Measurements from ENCODE around the gene GOLGA7B.

GOLGA7B gene

DNA sequence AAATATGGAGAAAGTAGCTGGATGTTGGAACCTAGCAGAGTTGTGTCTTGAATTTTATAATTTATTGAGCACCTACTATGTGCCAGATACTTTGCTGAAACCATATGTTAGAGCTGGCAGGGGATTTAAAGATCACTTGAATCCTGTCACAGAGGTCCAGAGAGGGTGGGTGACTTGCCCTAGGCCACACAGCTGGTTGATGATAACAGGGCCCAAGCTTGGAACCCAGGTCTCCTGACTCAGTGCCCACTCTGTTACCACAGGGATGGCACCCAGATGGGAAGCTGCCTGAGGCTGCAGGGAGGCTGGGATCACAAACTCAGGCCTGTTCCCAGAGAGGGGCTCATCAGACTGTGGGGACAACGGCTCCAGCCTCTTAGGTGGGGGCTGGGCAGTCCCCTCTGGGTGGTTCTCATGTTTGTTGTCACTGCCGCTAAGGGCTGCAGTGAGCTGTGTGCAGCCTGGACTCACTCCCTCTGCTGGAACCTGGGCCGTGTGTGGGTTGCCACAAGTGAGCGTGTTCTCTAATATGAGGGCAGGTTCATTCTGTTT is 18.6 kb downstream of the GOLGA7B start:
- DNase-seq (ENCODE audit: low read depth) = no peak

DNA sequence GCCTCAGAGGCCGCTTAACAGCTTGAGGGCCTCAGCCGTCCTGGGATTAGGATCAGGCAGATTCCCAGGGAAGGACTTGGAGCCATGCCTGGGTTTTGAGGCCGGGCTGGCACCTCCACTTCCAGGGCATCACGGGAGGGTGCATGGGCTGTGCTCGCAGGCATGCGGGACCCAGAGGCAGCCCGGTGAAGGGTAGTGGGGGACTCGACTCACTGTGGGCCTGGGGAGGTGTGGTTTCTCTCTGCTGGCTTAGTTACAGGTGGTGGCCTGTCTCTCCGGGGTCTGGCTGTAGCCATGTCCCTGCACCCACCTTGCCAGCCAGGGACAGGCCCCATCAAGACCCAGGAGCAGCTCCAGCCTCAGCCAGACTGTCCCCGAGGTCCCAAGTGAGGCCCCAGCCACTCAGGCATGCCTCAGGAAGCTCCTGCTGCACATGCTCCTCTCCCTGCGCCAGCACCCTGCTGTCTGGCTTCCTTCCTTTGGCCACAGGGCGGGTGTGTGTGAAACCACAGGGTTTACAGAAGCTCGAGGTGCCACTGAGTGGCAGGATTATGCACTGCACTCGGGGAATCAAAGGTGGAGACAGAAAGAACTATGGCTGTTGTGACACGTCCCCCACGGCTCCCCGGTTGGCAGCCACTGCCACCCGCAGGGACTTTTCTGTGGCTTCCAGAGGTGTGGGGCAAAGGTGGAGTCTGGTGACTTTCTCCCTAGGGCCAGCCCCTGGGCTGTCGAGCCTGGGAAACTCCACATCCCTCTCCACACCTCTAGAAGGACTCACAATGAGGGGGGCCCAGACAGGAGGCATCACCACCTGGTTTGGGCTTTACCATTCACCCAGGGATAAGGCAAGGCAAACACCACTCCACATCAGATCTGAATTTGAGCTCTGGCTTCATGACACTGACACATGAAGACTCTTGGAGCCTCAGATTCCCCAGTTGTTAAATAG is 19.7 kb downstream of the GOLGA7B start:
- DNase-seq (ENCODE audit: low read depth) = peak; percentile 66

DNA sequence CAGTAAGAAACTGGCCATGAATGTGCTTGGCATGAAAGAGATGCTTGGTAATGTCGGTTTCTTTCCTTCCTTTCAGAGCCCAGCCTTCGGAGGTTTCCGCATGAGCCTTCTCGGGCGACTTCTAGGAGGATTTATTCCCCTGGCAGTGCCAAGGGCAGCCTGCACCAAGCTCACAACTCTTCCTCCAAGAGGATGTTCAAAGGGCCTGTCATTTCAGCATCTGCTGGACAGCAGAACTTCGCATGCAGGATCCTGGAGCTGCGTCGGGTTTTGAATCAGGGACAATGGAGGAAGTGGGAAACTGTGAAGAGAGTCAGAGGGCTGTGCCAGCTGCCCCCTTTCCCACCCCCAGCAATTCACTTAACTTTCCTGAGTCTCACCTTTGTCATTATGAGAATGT is 21.3 kb downstream of the GOLGA7B start:
- no peak for DNase-seq (ENCODE audit: low read depth)

DNA sequence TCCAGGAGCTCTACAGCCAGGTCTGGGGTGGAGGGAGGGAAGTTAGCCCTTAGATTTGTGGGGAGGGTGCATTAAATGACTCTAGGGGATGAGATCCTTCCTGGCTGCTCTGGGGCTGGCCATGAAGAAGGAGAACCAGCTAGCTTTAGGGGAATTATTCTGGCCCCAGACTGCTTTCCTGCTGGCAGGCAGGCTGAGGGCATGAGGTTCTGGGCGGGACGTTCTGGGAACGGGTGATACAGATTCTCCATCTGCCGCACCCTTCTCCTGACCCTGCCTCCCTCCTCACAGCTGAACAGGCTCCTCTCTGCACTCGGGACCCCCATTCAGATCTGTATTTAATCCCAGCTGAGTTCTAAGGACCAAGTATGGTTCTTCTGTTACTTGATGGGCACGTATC is 23.9 kb downstream of the GOLGA7B start:
- DNase-seq (ENCODE audit: low read depth) = no peak

DNA sequence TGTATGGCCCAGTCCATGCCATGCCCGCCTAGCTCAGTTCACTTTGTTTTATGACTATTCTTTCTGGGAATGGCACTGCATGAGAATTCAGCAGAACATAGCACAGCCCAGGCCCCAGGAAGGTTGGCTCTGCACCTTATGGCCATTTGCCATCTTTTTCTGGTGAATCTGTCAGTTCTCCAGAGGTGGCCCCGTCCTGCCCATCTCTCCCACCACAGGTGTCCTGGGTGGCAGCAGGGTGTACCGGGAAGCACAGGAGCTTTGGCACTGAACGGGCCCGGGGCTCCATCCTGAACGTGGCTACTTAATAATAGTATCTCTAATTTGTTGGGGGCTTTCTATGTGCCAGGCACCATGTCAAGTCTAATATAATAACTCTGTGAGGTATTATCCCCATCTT is 24.7 kb downstream of the GOLGA7B start:
- no peak for DNase-seq (ENCODE audit: low read depth)

DNA sequence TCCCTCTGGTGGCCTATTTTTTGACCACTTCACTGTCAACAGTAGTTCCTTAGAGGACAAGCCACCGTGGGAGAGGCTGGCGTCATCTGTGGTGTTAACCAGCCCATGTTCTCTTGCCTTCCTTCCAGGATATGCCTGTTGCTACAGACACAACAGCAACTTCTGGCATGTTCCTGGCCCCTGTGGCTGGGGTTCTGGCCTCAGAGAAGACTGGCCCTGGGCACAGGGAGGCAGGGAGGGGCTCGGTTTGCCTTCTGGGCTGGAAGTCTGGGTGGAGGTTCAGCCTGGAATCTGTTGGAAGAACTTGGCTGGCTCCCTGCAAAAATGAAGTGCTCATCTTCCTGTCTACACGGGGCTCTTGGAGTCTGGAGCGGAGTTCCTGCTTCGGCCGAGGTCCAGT is 25.7 kb downstream of the GOLGA7B start:
- no peak for DNase-seq (ENCODE audit: low read depth)

DNA sequence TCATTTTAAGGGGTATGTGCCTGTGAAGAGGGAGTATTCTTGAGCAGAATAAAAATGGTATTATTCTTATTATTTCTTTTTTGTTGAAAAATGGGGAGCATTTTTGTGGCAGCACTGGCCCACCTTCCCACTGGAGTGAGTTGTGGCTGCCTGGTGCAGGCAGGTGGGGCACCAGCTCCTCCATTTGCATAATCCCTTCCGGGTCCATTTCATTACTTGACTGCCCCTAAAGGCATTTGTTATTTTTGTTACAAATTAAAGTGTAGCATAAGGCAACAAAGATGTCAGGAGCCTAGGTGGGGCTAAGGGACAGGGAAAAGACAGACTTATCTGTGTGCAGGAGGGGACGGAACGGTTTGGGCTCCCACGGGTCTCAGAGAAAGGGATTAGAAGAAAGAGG is 26.8 kb downstream of the GOLGA7B start:
- no peak for DNase-seq (ENCODE audit: low read depth)

DNA sequence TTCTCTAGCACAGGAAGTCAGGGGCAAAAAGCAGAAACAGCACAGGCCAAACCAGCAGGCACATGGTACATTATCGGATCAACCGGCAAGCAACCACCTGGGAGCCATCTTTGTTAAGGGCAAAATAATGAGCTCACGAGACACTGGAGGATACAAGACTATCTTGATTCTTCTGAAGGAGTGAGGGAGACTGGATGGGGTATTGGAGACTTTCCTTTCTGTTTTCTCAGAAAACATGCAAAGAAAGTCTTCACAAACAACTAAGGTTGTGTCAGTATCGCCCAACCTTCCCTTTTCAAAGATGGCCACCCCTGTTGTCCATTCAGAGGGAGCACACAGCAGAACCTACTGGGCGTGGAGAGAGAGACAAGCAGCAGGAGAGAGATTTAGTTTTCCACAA is 29.6 kb downstream of the GOLGA7B start:
- no peak for DNase-seq (ENCODE audit: low read depth)

DNA sequence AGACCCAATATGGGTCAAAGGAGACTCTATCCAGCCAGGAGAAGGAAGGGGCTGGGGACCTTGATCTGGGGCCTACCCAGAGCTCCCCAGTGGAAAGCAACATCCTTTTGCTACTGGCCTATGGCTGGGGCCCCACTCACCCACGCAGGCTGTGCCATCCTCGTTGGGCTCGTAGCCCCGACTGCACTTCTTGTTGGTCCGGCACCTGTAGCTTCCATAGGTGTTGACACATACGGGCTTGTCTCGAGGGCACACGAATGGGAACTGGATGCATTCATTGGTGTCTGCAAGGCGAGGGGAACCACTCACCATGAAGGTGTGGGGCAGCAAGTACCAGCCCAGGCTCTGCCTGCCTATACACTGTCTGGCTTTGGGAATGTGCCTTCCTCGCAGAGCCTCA is 30.5 kb downstream of the GOLGA7B start:
- DNase-seq (ENCODE audit: low read depth) = no peak

DNA sequence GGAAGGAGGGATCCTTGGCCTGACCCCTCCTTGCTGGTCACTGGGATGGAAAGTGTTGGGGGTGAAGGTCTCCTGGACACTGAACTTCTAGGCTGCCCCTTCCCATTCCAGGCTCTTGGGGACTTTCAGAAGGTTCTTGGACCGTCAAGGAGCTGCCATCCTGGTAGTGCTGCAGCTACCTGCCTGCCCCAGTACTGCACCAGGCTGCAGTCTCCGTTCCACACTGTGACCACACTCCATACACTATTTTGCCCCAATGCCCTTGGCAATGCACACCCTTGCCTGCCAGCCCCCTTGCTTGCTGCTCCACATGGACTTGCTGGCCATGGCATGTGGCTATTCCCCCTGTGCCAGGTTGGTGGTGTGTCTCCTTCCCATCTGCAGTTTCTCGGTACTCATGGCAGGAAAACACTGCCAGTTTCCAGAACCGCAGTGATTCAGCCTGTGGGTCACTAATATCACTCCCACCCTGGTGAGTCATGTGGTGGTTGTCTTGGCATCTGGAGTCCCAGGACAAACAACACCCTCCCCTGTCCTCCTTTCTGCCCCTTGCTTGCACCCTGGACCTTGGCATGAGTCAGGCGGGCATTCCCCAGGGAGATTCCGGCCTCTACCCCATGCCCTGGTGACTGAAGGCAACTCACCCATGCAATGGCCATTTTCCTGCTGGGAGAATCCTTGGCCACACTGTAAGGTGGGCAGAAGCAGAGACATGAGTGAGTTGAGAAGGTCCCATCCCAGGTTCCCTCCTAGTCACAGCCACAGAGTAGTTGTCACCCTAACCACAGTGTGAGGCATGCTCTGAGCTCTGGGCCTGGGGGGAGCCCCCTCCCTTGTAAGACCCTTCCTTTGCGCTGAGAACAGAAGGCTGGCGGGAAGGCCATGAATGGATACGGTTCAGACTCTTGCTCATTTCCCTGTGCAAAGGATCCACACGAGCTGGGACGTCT is 32.8 kb downstream of the GOLGA7B start:
- DNase-seq (ENCODE audit: low read depth) = no peak

DNA sequence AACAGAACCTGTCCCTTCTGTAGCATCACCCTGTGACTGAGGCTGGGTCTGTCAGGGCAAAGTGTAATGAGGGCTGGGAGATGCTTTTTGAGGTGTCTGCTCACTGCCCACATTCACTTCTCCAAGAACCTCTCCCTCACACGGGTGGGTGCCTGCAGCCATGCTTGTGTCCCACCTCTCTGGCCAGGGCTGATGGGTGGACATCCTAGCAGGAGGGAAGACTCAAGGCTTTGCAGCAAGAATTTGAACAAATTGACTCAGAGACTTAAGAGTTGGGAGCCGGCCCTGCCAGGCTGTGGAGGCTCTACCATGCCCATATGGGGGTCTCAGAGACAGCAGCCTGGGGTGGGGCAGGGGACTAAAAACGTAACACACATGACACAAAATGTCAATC is 33.4 kb downstream of the GOLGA7B start:
- no peak for DNase-seq (ENCODE audit: low read depth)

DNA sequence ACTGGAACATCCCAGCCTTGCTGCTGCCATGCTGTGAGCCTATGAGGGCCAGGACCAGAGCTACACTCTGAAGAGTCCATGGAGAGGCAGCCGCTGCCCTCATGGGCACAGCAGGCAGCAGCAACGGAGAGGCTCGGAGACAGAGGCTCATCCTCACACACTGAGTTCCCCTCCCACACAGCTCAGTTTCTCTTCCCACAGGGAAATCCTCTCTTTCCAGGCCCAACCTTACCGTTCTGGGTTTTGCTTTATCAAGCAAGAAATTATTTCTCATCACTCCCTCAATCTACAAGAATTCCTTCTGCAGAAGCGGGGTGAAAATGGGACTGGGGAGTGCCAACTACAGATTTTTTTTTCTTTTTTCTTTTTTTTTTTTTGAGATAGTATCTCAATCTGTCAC is 36.6 kb downstream of the GOLGA7B start:
- DNase-seq (ENCODE audit: low read depth) = no peak

DNA sequence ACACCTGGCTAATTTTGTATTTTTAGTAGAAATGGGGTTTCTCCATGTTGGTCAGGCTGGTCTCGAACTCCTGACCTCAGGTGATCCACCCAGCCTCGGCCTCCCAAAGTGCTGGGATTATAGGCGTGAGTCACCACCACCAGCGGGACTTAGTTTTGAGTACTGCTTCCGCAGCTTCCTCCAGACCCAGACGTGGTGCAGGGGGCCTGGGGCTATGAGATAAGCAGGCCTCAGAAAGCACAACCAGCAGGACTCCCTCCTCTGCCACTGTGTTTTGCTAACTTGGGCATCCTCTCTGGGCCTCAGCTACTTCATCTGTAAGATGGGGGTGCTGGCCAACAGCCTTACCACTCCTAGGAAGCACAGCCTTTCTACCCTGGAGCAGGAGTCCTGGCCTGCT is 37.8 kb downstream of the GOLGA7B start:
- DNase-seq (ENCODE audit: low read depth) = no peak

DNA sequence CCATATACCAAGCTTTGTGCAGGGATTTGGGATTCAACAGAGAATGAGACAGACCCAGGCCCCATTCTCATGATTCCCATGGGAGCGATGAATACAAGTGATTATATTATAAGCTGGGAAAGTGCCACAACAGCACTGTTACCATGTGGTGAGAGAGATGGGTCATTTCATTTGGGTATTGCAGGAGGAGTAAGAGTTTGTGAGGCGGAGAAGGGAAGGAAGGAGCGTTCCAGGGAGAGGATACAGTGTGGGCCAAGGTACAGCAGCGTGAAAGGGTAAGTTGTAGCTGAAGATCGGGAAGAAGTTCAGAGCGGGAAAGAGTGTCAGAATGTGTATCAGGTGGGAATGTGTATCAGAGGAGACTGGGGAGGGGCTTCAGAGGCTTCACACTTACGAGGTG is 38.5 kb downstream of the GOLGA7B start:
- DNase-seq (ENCODE audit: low read depth) = no peak

DNA sequence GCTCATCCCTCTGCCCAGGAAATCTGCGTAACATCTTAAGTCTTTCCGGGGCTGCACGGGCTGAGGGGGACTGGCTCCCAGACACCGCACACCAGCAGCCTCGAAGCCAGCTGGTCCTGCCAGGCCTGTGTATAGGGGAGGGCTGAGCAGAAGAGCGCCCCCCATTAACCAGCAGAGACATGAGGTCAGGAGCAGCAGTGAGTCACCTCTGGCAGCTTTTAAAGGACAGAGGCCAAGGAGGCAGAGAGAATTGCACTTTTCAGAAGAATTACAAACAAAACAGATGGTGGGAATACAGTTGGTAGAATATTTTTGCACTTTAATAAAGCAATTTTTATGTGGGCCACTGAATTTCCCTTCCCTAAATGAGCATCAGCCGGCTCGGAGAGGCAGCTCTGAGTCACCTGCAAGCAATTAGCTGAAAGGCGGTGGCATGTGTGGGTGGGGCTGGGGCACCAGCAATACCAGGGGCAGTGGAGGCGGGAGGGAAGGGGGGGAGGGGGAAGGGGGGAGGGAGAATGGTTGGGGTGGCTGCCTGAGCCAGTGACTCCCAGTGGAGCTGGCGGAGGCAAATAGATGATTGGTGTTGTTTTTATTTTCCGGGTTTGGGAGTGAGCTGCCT is 39.1 kb downstream of the GOLGA7B start:
- DNase-seq (ENCODE audit: low read depth) = no peak

DNA sequence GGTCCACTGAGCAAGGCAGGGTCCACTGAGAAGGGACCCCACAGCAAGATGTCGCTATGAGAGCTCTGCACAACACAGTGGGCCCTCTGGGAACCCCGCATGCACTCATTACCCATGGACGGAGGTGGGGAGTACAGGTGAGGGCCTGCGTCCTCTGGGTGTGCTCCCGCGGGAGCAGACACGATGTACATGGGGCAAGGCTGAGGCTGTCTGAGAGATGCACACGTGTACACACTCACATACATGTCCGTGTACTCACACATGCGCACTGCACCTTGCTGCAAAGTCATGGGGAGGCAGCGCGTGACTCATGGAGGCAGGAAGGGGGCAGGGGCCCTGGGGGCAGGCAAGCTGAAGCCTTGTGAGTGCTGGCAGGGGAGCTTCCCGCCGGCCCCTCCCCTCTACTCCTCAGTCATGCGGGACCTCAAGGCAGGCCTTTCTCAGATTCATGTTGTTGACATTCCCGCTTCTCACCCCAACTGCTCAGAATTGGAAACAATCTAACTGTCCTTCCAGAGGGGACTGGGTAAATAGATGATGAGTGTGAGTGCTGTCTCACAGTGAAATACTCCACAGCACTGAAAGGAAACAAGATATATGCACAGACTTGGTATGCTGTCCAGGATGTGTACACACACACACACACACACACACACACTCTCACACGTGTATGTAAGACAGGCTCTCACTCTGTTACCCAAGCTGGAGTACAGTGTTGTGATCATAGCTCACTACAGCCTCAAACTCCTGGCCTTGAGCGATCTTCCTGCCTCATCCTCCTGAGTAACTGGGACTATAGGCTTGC is 40.0 kb downstream of the GOLGA7B start:
- DNase-seq (ENCODE audit: low read depth) = no peak

DNA sequence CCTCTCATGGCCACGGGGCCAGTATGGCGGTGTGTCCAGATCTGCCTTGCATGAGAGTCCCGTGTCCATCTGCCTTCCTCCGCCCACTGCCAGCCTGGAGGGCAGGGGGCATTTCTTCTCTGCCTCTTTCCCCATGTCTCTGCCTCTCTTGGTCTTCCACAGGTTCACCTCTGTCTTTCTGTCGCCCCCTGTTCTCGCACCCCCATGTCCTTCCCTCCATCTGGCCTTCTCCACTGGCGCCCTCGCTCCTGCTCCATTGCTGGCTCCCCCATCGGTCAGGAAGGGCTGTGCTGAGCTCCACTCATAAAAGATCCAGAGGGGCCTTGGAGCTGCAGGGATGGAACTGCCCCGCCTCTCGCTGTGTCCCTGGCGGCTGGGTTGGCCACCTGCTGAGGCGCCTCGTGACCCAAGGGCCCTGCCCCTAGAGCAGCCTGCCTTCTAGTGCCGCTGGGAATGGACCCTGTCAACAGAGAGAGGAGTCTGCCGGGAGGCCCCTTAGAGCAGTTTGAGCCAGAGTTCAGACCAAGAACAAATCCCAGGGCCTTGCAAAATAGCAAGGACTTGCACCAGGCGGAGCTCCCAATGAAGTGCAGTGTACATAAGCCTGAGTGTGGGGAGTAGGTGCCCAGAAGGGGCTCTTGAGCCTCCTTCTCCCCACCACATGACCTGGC is 42.0 kb downstream of the GOLGA7B start:
- no peak for DNase-seq (ENCODE audit: low read depth)

DNA sequence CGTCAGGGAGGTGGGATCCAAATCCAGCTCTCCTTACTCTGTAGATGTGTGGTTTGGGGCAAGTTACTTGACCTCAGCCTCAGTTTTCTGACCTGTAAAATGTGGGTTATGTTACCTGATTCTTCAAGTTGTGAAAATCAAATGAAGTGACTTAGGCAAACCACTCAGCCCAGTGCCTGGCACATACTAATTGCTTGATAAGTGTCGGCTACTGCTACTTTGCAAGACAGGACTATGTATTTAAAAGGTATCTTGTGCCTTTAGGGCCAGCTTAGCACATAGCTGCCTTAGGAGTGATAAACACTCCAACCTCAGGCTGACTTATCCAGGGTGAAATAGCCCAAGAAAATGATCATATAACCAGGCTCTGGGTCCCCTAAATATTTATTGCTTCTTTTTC is 42.9 kb downstream of the GOLGA7B start:
- no peak for DNase-seq (ENCODE audit: low read depth)

DNA sequence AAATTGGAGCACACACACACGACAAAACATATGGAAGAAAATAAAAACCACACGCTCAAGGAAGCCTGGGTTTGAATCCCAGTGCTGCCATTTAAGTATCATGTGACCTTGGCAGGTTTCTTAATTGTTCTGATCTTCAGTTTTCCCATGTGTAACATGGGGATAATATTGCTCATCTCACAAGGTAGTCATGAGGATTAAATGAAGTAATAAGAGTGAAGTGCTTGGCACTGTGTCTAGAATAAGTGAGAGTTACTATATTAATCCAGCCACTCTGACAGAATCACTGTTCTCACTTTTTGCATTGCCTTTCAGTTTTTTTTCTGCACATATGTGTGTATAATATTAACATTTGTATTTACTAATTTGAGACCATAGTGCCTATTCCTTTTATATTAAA is 43.3 kb downstream of the GOLGA7B start:
- no peak for DNase-seq (ENCODE audit: low read depth)

DNA sequence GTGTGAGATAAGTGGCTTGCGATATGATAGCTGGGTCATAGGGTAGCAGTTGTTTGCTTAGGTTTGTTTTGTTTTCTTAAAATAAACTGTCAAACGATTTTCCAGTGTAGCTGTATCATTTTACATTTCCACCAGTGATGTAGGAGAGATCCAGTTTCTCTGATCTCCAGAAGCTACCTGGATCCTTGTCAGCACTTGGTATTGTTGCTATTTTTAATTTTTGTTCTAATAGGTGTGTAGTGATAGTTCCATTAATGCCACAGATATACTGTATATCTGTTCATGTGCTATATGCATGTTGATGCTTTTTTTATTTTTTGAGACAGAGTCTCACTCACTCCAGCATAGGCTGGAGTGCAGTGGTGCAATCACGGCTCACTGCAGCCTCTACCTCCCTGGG is 44.4 kb downstream of the GOLGA7B start:
- DNase-seq (ENCODE audit: low read depth) = no peak

DNA sequence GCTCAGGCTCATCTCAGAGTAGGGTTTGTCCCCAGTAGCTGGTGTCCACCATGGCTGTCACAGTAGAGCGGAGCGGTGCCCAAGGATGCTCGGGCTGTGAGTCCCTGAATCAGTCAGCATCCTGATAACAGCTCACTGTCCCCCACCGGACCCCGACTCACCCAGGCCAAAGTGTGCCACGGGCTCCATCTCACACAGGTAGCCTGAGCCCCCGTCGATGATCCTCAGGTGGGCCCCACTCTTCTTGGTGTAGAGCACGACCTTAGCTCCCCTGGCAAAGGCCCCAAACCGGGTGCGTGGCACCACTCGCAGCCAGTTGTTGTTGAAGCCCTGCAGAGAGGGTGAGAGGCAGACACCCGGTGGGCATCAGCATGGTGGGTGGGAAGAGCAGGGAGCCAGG is 45.4 kb downstream of the GOLGA7B start:
- DNase-seq (ENCODE audit: low read depth) = no peak
